ENCODE measurements around the gene SNCA. TPM values are rescaled to one million over a fixed set of nuclear protein-coding genes. Genes with fewer than 3 reads are reported as not detected.

The SNCA gene
- total RNA-seq, 6 experiments from 2014 or later: 0.43 to 5.1 (median 1.0) TPM

- ATAC-seq (peak in 1 of 4 donors; percentile 17), DNase-seq (no peak)
- Histone ChIP-seq H3K9me3 (no peaks in the 10 kb centered on the region), H3K27me3 (no peaks in the 10 kb centered on the region), H3K36me3 (no peaks in the 10 kb centered on the region), H3K27ac (no peak overlapping the region), H3K4me1 (no peaks in the 10 kb centered on the region), H3K4me3 (no peak overlapping the region)
- TF ChIP-seq CTCF (IDR thresholded peaks at IDR 0.05) (no peak), POLR2A (IDR thresholded peaks at IDR 0.05) (no peak)
- intact Hi-C loops (cut with DNase I): no loop called here
- 55% methylated on average over 3 of the region's 3 CpGs for WGBS (ENCODE audit: insufficient coverage, low coverage, low lambda C conversion rate, missing lambda C conversion rate)
These were observed 103.0 kb downstream of the SNCA start for GRCh38 chr4:89733946-89734345.

GRCh38 chr4:89727238-89727637 is 109.7 kb downstream of the SNCA start:
- TF ChIP-seq POLR2A (IDR thresholded peaks at IDR 0.05): no peak
- TF ChIP-seq CTCF (IDR thresholded peaks at IDR 0.05): no peak
- intact Hi-C loops (cut with DNase I): no loop called here
- H3K27ac ChIP-seq: no peak overlapping the region
- no peaks in the 10 kb centered on the region for H3K4me1 ChIP-seq
- no peak for ATAC-seq
- H3K4me3 ChIP-seq: no peak overlapping the region
- no peaks in the 10 kb centered on the region for H3K27me3 ChIP-seq
- H3K36me3 ChIP-seq: no peaks in the 10 kb centered on the region
- no peak for DNase-seq
- H3K9me3 ChIP-seq: no peaks in the 10 kb centered on the region

GRCh38 chr4:89725268-89725667 is 111.7 kb downstream of the SNCA start:
- H3K27ac ChIP-seq: no peak overlapping the region
- DNase-seq: no peak
- no peaks in the 10 kb centered on the region for H3K27me3 ChIP-seq
- no peak overlapping the region for H3K4me3 ChIP-seq
- no peaks in the 10 kb centered on the region for H3K9me3 ChIP-seq
- WGBS (ENCODE audit: insufficient coverage, low coverage, low lambda C conversion rate, missing lambda C conversion rate): 55% methylated on average over 5 of the region's 5 CpGs
- no peak for TF ChIP-seq CTCF (IDR thresholded peaks at IDR 0.05)
- TF ChIP-seq POLR2A (IDR thresholded peaks at IDR 0.05): no peak
- intact Hi-C loops (cut with DNase I): no loop called here
- no peaks in the 10 kb centered on the region for H3K36me3 ChIP-seq
- ATAC-seq: no peak
- no peaks in the 10 kb centered on the region for H3K4me1 ChIP-seq

GRCh38 chr4:89724716-89725115 is 112.2 kb downstream of the SNCA start:
- Histone ChIP-seq H3K4me3 (no peak overlapping the region), H3K4me1 (no peaks in the 10 kb centered on the region), H3K9me3 (no peaks in the 10 kb centered on the region), H3K36me3 (no peaks in the 10 kb centered on the region), H3K27me3 (no peaks in the 10 kb centered on the region), H3K27ac (no peak overlapping the region)
- 52% methylated on average over 2 of the region's 2 CpGs for WGBS (ENCODE audit: insufficient coverage, low coverage, low lambda C conversion rate, missing lambda C conversion rate)
- no peak for ATAC-seq
- intact Hi-C loops (cut with DNase I): no loop called here
- TF ChIP-seq CTCF (IDR thresholded peaks at IDR 0.05) (no peak), POLR2A (IDR thresholded peaks at IDR 0.05) (no peak)
- no peak for DNase-seq

- H3K4me1 ChIP-seq: no peaks in the 10 kb centered on the region
- no peak overlapping the region for H3K27ac ChIP-seq
- no peak overlapping the region for H3K4me3 ChIP-seq
- TF ChIP-seq CTCF (IDR thresholded peaks at IDR 0.05): no peak
- TF ChIP-seq POLR2A (IDR thresholded peaks at IDR 0.05): no peak
- H3K9me3 ChIP-seq: no peaks in the 10 kb centered on the region
- H3K36me3 ChIP-seq: no peaks in the 10 kb centered on the region
- WGBS (ENCODE audit: insufficient coverage, low coverage, low lambda C conversion rate, missing lambda C conversion rate): 20% methylated on average over 4 of the region's 5 CpGs
- ATAC-seq (no peak), DNase-seq (no peak)
- no peaks in the 10 kb centered on the region for H3K27me3 ChIP-seq
- intact Hi-C loops (cut with DNase I): no loop called here
These were observed 113.9 kb downstream of the SNCA start for GRCh38 chr4:89723096-89723495.
